ENCODE data around the gene CACNA2D1.

DNA sequence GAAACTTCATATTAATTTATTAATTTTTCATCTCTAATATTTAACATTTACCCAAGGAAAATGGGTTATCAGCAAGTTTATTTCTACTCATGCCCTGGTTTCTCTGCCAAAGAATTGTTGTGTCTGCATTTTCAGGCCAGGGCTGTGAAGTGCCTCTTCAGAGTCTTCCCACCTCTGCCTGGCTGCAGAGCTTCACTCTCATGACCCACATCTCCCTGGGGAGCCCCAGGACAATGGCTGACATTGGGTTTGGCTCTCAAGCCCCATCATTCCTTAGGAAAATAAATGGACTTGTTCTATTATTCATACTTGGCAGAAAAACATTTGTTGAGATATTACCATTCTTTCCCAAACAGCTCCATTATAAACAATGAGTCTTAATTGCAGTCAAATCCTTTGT is 30.3 kb downstream of the CACNA2D1 start:
- no peak for TF ChIP-seq CTCF (IDR thresholded peaks at IDR 0.05)
- TF ChIP-seq ZFX (IDR thresholded peaks at IDR 0.05; ENCODE audit: borderline replicate concordance): no peak

Measured in 22Rv1 (cell line).